ENCODE results near the gene AGMO. TPM values are rescaled to one million over a fixed set of nuclear protein-coding genes. Genes with fewer than 3 reads are reported as not detected.

Gene AGMO
- total and polyA plus RNA-seq, 2 donors (not counting 1 experiment from before 2014, with no cell fraction given), result 0.06 TPM; not detected in 1

DNA sequence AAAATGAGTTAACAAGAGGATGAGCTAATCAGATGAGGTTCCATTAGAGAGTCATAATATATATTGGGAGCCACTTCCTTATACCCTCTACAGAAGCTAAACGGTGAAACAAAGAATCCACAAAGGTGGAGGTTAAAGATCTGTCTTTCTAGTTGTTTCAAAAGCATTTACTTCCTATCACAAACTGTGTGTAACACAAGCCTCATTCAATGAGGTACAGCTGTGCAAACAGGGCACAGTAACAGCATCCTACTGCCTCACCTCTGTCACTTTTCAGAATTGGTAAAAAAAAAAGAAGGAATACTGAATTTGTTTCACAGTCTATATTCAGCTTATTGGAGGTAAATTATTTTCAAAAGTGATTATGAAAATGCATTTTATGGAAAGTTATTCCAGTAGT, 128.7 kb downstream of the AGMO start:
- no peaks in the 10 kb centered on the region for H3K79me2 ChIP-seq (ENCODE audit: control insufficient read depth, insufficient read depth, low read length)
- H3K27ac ChIP-seq (ENCODE audit: insufficient read depth, low read length), result no peak overlapping the region
- no peak overlapping the region for H3K4me2 ChIP-seq (ENCODE audit: extremely low read depth, insufficient read depth, low read length)
- no peaks in the 10 kb centered on the region for H3K4me1 ChIP-seq (ENCODE audit: control insufficient read depth, extremely low read depth, insufficient read depth, low read length)
- H4K20me1 ChIP-seq (ENCODE audit: control insufficient read depth, extremely low read depth, insufficient read depth, low read length), result no peaks in the 10 kb centered on the region
- H2AFZ ChIP-seq (ENCODE audit: low read length), result no peak overlapping the region
- H3K9me3 ChIP-seq (ENCODE audit: control insufficient read depth, insufficient read depth, low read depth, low read length), result no peaks in the 10 kb centered on the region
- H3K9ac ChIP-seq (ENCODE audit: insufficient read depth, low read length), result no peak overlapping the region
- DNase-seq (ENCODE audit: low read depth in 2 of 2), result no peak
- TF ChIP-seq, protein P1, sequence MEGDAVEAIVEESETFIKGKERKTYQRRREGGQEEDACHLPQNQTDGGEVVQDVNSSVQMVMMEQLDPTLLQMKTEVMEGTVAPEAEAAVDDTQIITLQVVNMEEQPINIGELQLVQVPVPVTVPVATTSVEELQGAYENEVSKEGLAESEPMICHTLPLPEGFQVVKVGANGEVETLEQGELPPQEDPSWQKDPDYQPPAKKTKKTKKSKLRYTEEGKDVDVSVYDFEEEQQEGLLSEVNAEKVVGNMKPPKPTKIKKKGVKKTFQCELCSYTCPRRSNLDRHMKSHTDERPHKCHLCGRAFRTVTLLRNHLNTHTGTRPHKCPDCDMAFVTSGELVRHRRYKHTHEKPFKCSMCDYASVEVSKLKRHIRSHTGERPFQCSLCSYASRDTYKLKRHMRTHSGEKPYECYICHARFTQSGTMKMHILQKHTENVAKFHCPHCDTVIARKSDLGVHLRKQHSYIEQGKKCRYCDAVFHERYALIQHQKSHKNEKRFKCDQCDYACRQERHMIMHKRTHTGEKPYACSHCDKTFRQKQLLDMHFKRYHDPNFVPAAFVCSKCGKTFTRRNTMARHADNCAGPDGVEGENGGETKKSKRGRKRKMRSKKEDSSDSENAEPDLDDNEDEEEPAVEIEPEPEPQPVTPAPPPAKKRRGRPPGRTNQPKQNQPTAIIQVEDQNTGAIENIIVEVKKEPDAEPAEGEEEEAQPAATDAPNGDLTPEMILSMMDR (conservative IDR thresholded peaks at IDR 0.05 in 1 of 2, IDR thresholded peaks at IDR 0.05 in 1 of 2; ENCODE audit: low read depth in 1 of 2, low read length in 2 of 2), result no peak
- no peak for TF ChIP-seq EZH2 (IDR thresholded peaks at IDR 0.05; ENCODE audit: low read length, missing control alignments)
- no peaks in the 10 kb centered on the region for H3K36me3 ChIP-seq (ENCODE audit: control insufficient read depth, insufficient read depth, low read length)
- no peak overlapping the region for H3K4me3 ChIP-seq (replicated peaks in 1 of 4; ENCODE audit: control extremely low read depth in 1 of 4, insufficient read depth in 1 of 4, low read depth in 3 of 4, low read length in 4 of 4)
- no peaks in the 10 kb centered on the region for H3K27me3 ChIP-seq (ENCODE audit: control insufficient read depth, insufficient read depth, low read length)

GRCh38 chr7:15430911-15431310, 130.9 kb downstream of the AGMO start:
- no peak overlapping the region for H3K4me2 ChIP-seq (ENCODE audit: extremely low read depth, insufficient read depth, low read length)
- TF ChIP-seq, protein P1 (conservative IDR thresholded peaks at IDR 0.05 in 1 of 2, IDR thresholded peaks at IDR 0.05 in 1 of 2; ENCODE audit: low read depth in 1 of 2, low read length in 2 of 2), result no peak
- no peak for TF ChIP-seq EZH2 (IDR thresholded peaks at IDR 0.05; ENCODE audit: low read length, missing control alignments)
- H4K20me1 ChIP-seq (ENCODE audit: control insufficient read depth, extremely low read depth, insufficient read depth, low read length), result no peaks in the 10 kb centered on the region
- no peak for DNase-seq (ENCODE audit: low read depth in 2 of 2)
- H3K79me2 ChIP-seq (ENCODE audit: control insufficient read depth, insufficient read depth, low read length), result no peaks in the 10 kb centered on the region
- no peaks in the 10 kb centered on the region for H3K4me1 ChIP-seq (ENCODE audit: control insufficient read depth, extremely low read depth, insufficient read depth, low read length)
- no peak overlapping the region for H3K9ac ChIP-seq (ENCODE audit: insufficient read depth, low read length)
- no peak overlapping the region for H2AFZ ChIP-seq (ENCODE audit: low read length)
- no peaks in the 10 kb centered on the region for H3K36me3 ChIP-seq (ENCODE audit: control insufficient read depth, insufficient read depth, low read length)
- no peaks in the 10 kb centered on the region for H3K9me3 ChIP-seq (ENCODE audit: control insufficient read depth, insufficient read depth, low read depth, low read length)
- H3K27ac ChIP-seq (ENCODE audit: insufficient read depth, low read length), result no peak overlapping the region
- no peak overlapping the region for H3K4me3 ChIP-seq (replicated peaks in 1 of 4; ENCODE audit: control extremely low read depth in 1 of 4, insufficient read depth in 1 of 4, low read depth in 3 of 4, low read length in 4 of 4)
- no peaks in the 10 kb centered on the region for H3K27me3 ChIP-seq (ENCODE audit: control insufficient read depth, insufficient read depth, low read length)

- no peak overlapping the region for H2AFZ ChIP-seq (ENCODE audit: low read length)
- H3K9ac ChIP-seq (ENCODE audit: insufficient read depth, low read length), result no peak overlapping the region
- no peak for DNase-seq (ENCODE audit: low read depth in 2 of 2)
- H3K36me3 ChIP-seq (ENCODE audit: control insufficient read depth, insufficient read depth, low read length), result no peaks in the 10 kb centered on the region
- no peaks in the 10 kb centered on the region for H3K4me1 ChIP-seq (ENCODE audit: control insufficient read depth, extremely low read depth, insufficient read depth, low read length)
- H3K27ac ChIP-seq (ENCODE audit: insufficient read depth, low read length), result no peak overlapping the region
- no peaks in the 10 kb centered on the region for H3K27me3 ChIP-seq (ENCODE audit: control insufficient read depth, insufficient read depth, low read length)
- TF ChIP-seq, protein P1 (conservative IDR thresholded peaks at IDR 0.05 in 1 of 2, IDR thresholded peaks at IDR 0.05 in 1 of 2; ENCODE audit: low read depth in 1 of 2, low read length in 2 of 2), result no peak
- TF ChIP-seq EZH2 (IDR thresholded peaks at IDR 0.05; ENCODE audit: low read length, missing control alignments), result no peak
- no peak overlapping the region for H3K4me2 ChIP-seq (ENCODE audit: extremely low read depth, insufficient read depth, low read length)
- no peaks in the 10 kb centered on the region for H4K20me1 ChIP-seq (ENCODE audit: control insufficient read depth, extremely low read depth, insufficient read depth, low read length)
- H3K79me2 ChIP-seq (ENCODE audit: control insufficient read depth, insufficient read depth, low read length), result no peaks in the 10 kb centered on the region
- H3K9me3 ChIP-seq (ENCODE audit: control insufficient read depth, insufficient read depth, low read depth, low read length), result no peaks in the 10 kb centered on the region
- H3K4me3 ChIP-seq (replicated peaks in 1 of 4; ENCODE audit: control extremely low read depth in 1 of 4, insufficient read depth in 1 of 4, low read depth in 3 of 4, low read length in 4 of 4), result no peak overlapping the region
Observed at GRCh38 chr7:15430191-15430590, 131.6 kb downstream of the AGMO start.
